ENCODE results near the gene U2AF1.
"Not testable (repeated sequence)": the region's sequence is repeated elsewhere in the genome, so short reads cannot be mapped to it uniquely, and the experiment has no call there.

Gene U2AF1, protein sequence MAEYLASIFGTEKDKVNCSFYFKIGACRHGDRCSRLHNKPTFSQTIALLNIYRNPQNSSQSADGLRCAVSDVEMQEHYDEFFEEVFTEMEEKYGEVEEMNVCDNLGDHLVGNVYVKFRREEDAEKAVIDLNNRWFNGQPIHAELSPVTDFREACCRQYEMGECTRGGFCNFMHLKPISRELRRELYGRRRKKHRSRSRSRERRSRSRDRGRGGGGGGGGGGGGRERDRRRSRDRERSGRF

DNA sequence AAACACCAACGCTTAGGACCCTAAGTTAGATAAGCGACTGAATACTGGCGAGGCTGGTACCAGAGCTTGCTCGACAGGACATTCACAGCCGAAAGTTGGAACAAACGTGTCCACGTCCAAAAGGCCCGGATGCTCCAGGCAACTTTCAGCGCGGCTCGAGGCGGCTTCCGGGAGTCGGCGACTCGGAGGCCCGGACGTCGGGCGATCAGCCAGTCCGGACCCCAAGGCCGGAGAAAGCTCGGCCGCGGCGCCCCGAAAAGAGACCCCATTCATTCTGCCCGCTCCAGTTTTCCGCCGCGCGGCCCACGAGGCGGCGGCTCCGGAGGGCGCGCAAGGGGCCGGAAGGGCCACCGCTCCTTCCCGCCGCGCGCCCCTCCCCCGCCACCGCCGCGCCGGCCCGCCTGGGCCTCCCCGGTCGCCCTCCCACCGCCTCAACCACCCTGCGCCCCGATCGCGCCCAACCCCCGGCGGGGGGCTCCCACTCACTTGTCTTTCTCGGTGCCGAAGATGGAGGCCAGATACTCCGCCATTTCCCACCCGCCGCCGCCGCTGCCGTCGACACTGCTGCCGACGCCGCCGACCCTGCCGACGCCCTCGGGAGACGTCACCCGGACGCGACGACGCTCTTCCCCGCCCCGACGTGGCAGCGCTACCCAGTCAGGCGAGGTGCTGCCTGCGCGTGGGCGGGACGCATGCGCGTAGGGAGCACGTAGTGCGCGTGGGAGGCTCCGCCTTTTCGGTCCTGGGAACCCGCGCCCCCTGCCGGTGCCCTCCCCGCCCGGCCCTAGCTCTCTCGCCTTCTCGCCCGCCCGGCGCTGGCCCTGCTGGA is at the start of gene U2AF1:
TSS of gene U2AF1 (minus strand) at position 606 of the 829 bp plus-strand sequence. CDS start at position 530, 76 bp downstream.
- not testable (repeated sequence) for DNase-seq (ENCODE audit: low read depth in 2 of 2)

GRCh38 chr21:43153601-43154000 is 46.2 kb upstream of the U2AF1 start:
- not testable (repeated sequence) for DNase-seq (ENCODE audit: low read depth in 2 of 2)

- DNase-seq (ENCODE audit: low read depth in 2 of 2), result not testable (repeated sequence)
Observed at GRCh38 chr21:43149344-43149743, 42.0 kb upstream of the U2AF1 start.

- not testable (repeated sequence) for DNase-seq (ENCODE audit: low read depth in 2 of 2)
Observed at GRCh38 chr21:43147999-43148398, 40.6 kb upstream of the U2AF1 start.

- DNase-seq (ENCODE audit: low read depth in 2 of 2), result not testable (repeated sequence)
Observed at GRCh38 chr21:43146637-43147036, 39.3 kb upstream of the U2AF1 start.

GRCh38 chr21:43141407-43141806 is 34.0 kb upstream of the U2AF1 start:
- DNase-seq (ENCODE audit: low read depth in 2 of 2), result not testable (repeated sequence)

DNA sequence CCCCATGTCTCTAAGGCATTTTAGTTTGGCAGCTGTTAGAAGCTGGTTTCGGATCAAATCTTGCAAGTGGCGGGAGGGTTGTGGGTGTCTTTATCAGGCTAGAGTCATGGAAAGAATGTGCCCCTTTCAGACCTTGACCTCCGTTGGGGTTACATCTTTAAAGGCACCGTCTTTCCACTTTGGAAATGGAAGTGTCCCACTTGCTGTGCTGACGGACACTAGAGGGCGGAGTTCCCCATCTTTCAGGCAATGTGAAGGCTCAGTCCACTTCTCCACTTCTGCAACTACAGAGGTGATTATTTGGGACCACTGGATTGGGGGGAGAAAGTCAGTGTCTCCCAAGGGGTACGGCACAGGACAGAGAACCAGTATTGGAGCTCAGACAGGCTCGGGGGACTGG is 31.6 kb upstream of the U2AF1 start:
- DNase-seq (ENCODE audit: low read depth in 2 of 2), result not testable (repeated sequence)

DNA sequence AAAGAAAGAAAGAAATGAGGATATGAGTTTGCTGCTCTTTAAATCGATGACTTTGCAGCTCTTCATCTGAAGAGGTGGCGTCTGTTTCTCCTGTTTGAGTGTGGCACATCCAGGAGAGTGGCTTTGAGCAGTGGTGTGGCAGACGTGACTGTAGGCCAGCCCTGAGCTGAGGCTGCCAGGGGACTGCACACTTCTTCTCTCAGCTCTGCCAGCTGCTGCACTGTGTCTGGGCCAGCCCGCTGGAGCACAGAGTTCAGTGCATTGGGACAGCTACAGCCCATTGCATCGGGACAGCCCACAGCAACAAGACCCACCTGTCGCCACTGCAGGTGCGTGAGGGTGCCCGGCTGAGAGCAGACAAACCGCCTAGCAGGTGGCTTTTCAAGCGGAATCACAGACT is 27.1 kb upstream of the U2AF1 start:
- DNase-seq (ENCODE audit: low read depth in 2 of 2), result not testable (repeated sequence)

- DNase-seq (ENCODE audit: low read depth in 2 of 2), result not testable (repeated sequence)
Observed at GRCh38 chr21:43130094-43130493, 22.7 kb upstream of the U2AF1 start.

- not testable (repeated sequence) for DNase-seq (ENCODE audit: low read depth in 2 of 2)
Observed at GRCh38 chr21:43115956-43116355, 8.6 kb upstream of the U2AF1 start.

DNA sequence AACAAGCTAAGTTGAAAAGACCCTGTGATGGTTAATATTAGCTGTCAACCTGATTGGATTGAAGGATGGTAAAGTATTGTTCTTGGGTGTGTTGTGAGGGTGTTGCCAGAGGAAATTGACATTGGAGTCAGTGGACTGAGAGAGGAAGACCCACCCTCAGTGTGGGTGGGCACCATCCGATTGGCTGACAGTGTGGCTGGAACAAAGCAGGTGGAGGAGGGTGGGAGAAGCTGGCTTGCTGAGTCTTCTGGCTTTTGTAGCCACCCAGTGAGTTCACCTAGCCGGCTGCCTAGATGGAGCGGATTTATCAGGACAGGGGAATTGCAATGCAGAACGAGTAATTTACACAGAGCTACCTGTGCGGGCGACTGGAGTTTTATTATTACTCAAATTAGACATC is 7.1 kb upstream of the U2AF1 start:
- not testable (repeated sequence) for DNase-seq (ENCODE audit: low read depth in 2 of 2)

- not testable (repeated sequence) for DNase-seq (ENCODE audit: low read depth in 2 of 2)
Observed at GRCh38 chr21:43109006-43109405, 1.6 kb upstream of the U2AF1 start.

DNA sequence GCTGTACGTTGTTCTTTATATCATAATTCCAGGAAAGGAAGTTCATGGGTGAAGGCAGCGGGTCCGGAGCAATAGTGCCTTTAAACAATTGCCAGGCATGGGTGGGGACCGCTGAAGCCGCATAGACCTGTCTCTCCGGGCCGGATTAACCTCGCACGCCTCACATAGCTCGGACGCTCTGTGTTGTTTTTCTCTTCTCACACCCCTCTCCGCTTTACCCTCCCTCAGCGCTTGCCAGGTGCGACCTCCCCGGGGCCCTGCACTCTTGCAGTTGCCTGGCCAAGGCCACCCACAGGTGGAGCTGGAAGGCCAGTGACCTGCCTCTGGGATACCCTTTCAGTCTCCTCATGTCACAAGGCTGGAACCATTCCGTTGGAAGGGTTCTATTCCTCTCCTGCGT is 807 bp upstream of the U2AF1 start:
- not testable (repeated sequence) for DNase-seq (ENCODE audit: low read depth in 2 of 2)

GRCh38 chr21:43107794-43108137 is 396 bp upstream of the U2AF1 start:
- not testable (repeated sequence) for DNase-seq (ENCODE audit: low read depth in 2 of 2)

GRCh38 chr21:43104642-43105041 is 2.7 kb downstream of the U2AF1 start:
- not testable (repeated sequence) for DNase-seq (ENCODE audit: low read depth in 2 of 2)

- DNase-seq (ENCODE audit: low read depth in 2 of 2), result not testable (repeated sequence)
Observed at GRCh38 chr21:43102281-43102680, 5.1 kb downstream of the U2AF1 start.

GRCh38 chr21:43101676-43102075 is 5.7 kb downstream of the U2AF1 start:
- DNase-seq (ENCODE audit: low read depth in 2 of 2), result not testable (repeated sequence)

DNA sequence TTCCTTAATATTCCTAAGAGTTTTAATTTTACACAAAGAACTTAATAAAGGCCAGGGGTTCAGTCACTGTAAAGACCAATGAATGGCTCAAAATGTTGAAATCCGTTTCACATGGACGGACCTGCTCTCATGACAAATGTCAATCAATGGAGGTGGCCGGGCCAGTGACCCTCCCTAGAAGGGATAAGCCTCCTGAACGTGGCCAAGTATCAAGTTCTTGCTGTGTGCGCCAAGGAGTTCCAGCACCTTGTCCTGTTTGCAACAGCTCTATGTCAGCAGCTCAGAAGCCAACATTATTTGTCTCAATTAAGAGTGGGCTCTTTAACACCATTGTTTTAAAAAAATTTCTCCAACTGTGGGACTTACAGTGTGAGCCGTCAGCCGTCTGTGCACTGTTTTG is 6.4 kb downstream of the U2AF1 start:
- not testable (repeated sequence) for DNase-seq (ENCODE audit: low read depth in 2 of 2)

DNA sequence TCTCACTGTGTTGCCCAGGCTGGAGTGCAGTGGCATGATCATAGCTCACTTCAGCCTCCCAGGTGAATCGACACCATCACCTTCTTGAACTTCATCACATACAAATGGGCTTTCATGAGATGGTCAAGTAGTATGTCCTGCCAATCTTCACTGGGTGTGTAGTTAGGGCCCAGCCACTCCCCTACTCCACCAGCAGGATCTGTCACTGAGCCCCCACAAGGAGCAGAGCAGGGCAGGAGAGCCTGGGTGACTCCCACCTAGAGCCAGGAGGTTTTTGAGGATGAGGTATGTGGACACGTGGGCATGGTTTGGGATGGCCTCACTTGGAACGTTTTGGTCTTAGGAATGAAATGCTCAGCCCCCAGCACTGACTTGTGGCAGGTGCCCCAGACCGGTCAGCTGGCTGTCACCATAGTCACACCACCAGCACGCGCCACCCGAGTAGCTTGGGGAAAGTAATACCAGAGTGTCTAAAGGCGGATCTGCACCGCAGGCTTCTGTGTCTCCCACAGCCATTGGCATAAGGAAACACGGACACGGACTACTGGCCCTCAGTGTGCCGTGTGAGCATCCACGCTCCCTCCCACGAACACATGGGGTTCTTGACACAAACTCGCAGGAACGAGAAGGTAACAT is 15.3 kb downstream of the U2AF1 start:
- not testable (repeated sequence) for DNase-seq (ENCODE audit: low read depth in 2 of 2)

- DNase-seq (ENCODE audit: low read depth in 2 of 2), result not testable (repeated sequence)
Observed at GRCh38 chr21:43090947-43091346, 16.4 kb downstream of the U2AF1 start.

GRCh38 chr21:43089463-43089862 is 17.9 kb downstream of the U2AF1 start:
- not testable (repeated sequence) for DNase-seq (ENCODE audit: low read depth in 2 of 2)

GRCh38 chr21:43082587-43083300 is 24.6 kb downstream of the U2AF1 start:
- DNase-seq (ENCODE audit: low read depth in 2 of 2), result not testable (repeated sequence)

Data from fibroblast of skin of left quadriceps (primary cell).